ENCODE measurements around the gene FAM50A. TPM values are rescaled to one million over a fixed set of nuclear protein-coding genes. Genes with fewer than 3 reads are reported as not detected.
"Not testable (repeated sequence)": the region's sequence is repeated elsewhere in the genome, so short reads cannot be mapped to it uniquely, and the experiment has no call there.

Gene FAM50A
- total RNA-seq, 1 donor, result 10.5 TPM

DNA sequence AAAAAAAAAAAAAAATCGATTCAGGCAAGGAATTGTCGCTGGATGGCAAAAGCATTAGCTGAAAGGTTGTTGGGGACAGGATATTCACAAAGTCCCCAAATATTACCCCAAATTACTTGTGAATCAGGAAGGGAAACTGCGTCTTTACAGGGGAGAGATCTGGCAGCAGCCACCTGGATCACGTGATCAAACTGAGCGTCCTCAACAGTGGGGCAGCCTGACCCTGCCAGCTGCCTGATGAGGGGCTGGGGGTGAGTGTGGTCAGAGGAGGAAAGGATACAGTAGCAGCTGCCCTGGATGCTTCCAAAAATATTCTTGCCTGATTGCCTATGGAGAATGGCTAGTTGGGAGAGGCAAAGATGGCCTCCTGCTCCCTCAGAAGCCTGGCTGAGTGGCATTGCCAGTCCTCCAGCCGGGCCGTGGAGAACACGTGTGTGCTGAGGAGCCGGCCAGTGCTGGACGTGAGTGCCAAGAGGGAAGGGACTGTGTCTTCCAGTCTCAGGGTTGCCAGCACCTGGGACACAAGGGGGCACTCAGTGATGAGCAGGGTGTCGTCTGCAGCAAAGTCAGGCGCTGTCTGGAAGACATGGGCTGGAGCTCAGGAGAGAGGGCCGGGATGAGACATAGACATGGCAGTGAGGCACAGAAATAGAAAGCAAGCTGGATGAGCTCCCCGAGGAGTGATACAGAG is 38.1 kb downstream of the FAM50A start:
- DNase-seq (ENCODE audit: low read depth in 2 of 3, low spot score in 2 of 3), result no peak

DNA sequence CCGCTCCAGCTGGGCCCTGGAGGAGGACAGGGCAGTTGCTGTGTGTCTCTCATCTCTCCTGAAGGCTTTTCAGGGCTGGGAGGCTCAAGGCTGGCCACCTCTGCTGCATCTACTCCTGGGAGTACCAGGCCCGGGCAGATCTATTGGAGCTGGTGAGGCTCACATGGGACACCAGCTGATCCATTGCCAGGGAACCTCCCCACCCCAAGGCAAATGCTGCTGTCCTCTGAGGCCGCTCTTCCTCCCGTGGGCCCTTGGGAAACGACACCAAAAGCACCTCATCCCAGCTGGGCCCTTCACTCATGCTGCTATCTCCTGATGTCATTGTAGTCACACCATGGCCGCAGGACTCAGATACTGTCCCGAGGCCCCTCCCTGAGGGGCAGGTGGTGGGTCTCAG is 38.8 kb downstream of the FAM50A start:
- no peak for DNase-seq (ENCODE audit: low read depth in 2 of 3, low spot score in 2 of 3)

GRCh38 chrX:154483325-154483724 is 39.4 kb downstream of the FAM50A start:
- no peak for DNase-seq (ENCODE audit: low read depth in 2 of 3, low spot score in 2 of 3)

DNA sequence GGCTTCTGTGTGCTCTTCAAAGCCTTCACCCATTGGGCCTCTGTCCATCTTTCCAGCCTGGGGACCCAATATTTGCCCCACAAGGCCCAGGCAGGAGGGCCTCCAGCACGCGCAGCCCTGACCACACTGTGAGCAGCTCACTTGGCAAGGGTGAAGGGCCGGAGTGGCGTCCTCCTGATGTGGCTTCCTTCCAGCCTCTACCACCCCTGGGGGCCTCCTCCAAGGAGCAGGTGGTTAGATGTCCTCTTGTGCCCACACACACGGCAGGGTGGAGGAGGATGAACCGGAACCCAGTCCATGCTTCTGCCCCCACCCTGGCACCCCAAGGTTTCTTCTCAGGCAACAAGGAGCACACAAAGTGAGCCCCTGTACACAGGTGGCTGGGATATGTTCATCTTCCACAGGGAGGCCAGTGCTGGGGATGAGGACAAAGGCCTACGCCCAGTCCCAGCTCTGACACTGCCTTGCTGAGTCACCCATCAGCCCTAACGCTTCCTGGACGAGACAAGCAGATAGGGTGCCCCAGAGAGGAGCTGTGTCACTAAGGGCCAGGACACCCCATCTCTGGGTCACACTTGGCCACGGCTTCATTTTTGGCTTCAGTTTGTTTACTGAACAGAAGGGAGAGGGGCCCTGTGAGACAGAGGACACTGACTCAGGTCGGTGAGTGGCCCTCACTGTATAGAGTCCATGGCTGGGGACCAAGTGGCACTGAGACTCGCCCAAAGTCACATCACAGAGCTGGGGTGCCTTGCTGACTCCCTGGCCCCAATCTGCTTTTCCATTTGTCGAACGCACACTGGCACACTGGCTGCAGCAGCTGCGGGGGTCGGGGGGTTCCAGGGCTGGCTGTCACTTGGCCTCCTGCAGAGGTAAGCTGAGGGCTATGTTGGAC is 40.6 kb downstream of the FAM50A start:
- DNase-seq (ENCODE audit: low read depth in 2 of 3, low spot score in 2 of 3), result no peak

DNA sequence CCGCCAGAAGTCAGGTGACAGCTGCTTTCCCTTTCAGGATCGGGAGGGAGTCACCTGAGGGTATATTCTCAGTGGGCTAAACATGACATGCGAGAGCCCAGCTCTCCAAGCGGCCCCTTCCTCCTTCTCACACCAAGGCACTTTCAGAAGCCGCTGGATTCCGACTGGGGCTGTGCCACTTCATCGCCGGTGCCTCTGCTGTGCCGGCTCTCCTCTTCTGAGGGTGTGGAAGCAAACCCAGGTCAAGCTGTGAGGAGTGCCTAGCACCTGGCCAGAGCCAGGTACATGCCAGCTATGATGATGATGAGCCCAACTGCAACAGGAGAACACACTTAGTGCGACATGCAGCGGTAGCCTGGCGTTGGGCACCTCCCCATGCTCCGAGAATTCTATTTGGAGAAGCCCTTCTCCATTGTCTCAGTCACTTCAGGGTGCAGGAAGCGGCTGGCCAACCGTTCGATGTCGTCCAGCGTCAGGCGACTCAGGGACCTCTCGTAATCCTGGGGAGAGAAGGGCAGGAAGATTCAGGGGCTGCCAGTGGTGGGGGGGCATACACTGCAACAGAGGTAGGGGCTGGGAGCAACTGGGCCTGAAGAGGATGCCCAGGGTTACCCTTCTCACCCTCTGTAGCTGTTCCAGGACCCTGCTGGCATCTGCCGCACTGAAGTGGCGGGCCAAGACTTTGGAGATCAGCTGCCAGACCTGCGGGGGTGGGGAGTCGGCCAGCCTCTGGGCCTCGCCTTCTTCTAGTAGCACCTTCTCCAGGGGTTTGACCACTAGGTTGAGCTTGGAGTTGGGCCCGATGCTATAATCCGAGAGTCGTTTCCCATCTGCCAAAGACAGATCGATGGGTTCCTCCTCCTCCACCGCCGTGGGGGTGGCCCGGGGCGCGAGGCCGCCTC is 41.5 kb downstream of the FAM50A start:
- no peak for DNase-seq (ENCODE audit: low read depth in 2 of 3, low spot score in 2 of 3)

- DNase-seq (ENCODE audit: low read depth in 2 of 3, low spot score in 2 of 3), result peak in 1 of 3 donors; percentile 15
These were observed 42.1 kb downstream of the FAM50A start for GRCh38 chrX:154486052-154486395.

GRCh38 chrX:154486396-154487207 is 42.7 kb downstream of the FAM50A start, which contains the start of gene UBL4A:
TSS of gene UBL4A (minus strand) at chrX:154486615. CDS start at chrX:154486584, 31 bp downstream.
- DNase-seq (ENCODE audit: low read depth in 2 of 3, low spot score in 2 of 3), result peak in 2 of 3 donors; percentile 58 to 64

DNA sequence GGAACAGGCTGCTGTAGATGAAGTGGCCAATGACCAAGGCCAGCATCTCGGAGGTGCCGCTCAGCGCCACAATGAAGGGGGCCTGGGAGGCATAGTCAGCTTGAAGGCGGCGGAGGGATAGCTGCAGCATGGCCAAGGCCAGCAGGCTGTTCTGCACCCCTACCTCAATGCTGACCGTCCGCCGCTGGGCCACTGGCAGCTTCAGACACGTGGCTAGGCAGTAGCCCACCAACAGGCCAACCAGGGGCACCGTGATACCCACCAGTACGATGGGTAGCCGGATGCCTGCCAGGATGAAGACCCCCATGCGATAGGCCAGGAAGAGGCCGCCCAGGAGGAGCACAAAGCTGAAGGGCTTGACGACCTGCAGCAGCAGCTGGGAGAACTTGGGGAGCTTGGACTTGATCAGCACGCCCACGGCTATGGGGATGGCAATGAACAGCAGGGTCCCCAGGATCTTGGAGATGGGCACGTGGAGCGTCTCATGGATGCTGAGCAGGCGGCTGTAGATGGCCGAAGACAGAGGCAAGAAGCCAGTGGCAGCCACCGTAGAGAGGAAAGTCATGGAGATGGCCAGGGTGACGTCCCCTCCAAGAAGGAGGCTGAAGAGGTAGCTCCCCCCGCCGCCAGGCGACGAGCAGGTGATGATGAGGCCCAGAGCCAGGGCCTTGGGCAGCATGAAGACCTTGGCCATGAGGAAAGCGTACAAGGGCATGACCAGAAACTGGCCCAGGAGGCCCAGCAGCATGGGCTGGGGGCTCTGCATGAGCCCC is 43.8 kb downstream of the FAM50A start:
- DNase-seq (ENCODE audit: low read depth in 2 of 3, low spot score in 2 of 3), result no peak

- DNase-seq (ENCODE audit: low read depth in 2 of 3, low spot score in 2 of 3), result no peak
These were observed 44.6 kb downstream of the FAM50A start for GRCh38 chrX:154488336-154489075.

- no peak for DNase-seq (ENCODE audit: low read depth in 2 of 3, low spot score in 2 of 3)
These were observed 45.2 kb downstream of the FAM50A start for GRCh38 chrX:154489182-154489581.

- DNase-seq (ENCODE audit: low read depth in 2 of 3, low spot score in 2 of 3), result peak in 2 of 3 donors; percentile 40 to 54
These were observed 46.1 kb downstream of the FAM50A start for GRCh38 chrX:154490021-154490413.

DNA sequence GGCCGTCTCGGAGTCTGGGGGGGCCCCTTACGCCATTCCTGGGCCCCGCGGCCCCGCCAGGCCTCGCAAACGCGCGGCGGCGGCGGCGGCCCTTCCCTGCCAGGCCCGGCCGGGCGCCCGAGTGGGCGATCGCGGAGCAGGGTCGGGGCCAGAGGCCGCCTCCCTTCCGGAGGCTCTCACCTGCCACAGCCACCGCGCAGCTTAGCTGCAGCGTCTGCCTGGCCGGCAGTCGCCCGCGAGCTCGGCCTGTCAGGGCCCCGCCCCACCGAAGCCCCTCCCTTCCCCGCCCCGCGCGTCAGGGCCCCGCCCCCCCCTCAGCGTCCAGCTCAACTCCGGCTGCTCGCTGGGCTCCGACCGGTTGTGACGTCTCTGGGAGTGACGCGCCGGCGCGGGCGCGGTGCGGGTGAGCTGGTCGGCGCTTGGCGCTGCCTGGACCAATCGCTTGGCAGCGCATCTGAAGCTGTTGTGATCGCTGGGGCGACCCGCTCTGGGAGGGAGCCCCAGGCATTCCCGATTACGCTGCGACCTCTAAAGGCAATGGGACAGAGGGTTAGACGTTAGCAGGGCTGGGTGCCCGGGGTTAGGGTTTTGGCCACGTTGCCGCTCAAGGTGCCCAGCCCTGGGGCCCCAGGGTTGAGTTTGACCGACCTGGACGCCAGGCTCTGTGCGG is 46.6 kb downstream of the FAM50A start, which contains the start of gene SLC10A3:
Gene SLC10A3, minus strand, starts transcription at position 216 of the 670 bp plus-strand sequence. CDS start 1,689 bp downstream, outside the sequence.
- peak; percentile 57 to 92 (median 92) for DNase-seq (ENCODE audit: low read depth in 2 of 3, low spot score in 2 of 3)

- DNase-seq (ENCODE audit: low read depth in 2 of 3, low spot score in 2 of 3), result no peak
These were observed 50.8 kb downstream of the FAM50A start for GRCh38 chrX:154494715-154495114.

DNA sequence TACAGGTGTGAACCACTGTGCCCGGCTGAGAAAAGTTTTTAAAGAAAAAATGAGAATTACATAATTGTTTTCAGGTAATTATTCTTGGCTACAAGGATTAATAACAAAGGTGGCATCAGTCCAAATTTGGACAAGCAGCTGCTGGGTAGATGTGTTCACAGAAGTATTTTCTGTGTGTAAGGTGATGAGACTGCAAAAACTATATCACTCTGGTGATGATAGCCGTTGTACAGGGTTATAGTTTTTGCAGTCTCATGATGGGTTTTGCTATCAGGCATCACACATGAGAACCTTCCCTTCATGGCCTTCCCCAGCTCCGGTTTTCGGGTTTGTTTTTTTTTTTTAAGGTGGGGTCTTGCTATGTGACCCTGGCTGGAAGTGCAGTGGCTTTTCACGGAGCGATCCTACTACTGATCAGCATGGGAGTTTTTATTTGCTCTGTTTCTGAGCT is 51.6 kb downstream of the FAM50A start:
- peak in 1 of 3 donors; percentile 71 for DNase-seq (ENCODE audit: low read depth in 2 of 3, low spot score in 2 of 3)

DNA sequence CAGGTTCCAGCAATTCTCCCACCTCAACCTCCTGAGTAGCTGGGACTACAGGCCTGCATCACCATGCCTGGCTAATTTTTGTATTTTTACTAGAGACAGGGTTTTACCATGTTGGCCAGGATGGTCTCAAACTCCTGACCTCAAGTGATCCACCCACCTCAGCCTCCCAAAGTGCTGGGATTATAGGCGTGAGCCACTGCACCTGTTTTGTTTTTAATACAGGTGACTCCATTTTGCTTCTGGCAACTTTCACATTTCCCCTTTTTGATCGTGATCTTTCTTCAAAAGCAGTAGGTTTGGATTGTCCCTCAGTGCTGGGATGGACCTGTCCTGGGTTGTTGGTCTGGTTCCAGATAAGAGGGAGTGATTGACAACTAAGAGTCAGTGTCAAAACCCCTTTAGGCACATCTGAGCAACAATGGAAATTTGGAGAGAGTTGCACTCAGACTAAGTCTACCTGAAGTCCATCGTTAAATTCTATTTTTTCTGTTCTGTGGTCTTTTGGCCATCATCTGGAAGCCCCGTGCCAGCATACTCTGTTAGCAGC is 52.7 kb downstream of the FAM50A start:
- DNase-seq (ENCODE audit: low read depth in 2 of 3, low spot score in 2 of 3), result not testable (repeated sequence)

Measured in hematopoietic multipotent progenitor cell (in vitro differentiated cells).